B cell (primary cell): Measurements from ENCODE around the gene CRTAP.

Experiments used
- CTCF ChIP-seq: fragments of 200-600 bp; IDR thresholded peaks from one replicate; pipeline ENCODE4 v1.8.0; 2022; ENCODE audit warnings: antibody characterized with exemption, mild to moderate bottlenecking
- EZH2 ChIP-seq: IDR thresholded peaks from 2 replicates; pipeline ENCODE4 v1.6.1; 2012; ENCODE audit warnings: borderline replicate concordance, low read depth, mild to moderate bottlenecking, moderate library complexity, low read length; ENCODE audit not compliant: insufficient read depth, poor library complexity, severe bottlenecking

DNA sequence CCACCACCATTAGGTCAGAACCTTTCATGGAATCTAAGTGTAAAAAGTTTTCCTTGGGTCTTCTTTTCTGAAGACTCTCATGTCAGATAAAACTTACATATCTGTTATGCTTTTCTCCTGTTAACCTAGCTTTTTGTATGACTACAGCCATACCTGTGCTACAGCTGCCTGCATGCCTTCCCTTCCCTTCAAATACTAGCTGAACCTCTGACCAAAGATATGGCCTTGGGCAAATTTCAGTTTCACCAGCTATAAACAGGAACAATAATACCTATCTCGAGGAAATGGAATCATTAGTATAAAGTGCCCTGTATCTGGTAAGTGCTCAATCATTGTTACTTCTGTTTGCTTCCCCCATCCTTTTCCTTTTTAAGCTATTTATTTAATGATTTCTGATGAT is 41.9 kb upstream of the CRTAP start:
- no peak for TF ChIP-seq CTCF
- no peak for TF ChIP-seq EZH2
